GM12891 (cell line): ENCODE measurements around the gene SPNS2.

Source experiments
- POLR2A ChIP-seq: IDR thresholded peaks from 2 replicates; pipeline ENCODE4 v1.6.1; 2011; ENCODE audit warnings: low read depth, low read length, control low read depth
- TAF1 ChIP-seq: IDR thresholded peaks from 2 replicates; pipeline ENCODE4 v1.6.1; 2011; ENCODE audit warnings: low read depth, low read length, control low read depth

- TF ChIP-seq POLR2A (no peak), TAF1 (no peak)
Observed at GRCh38 chr17:4559139-4559791, 60.6 kb downstream of the SPNS2 start.
